Measurements from ENCODE around the gene INHBB.
"Not testable (repeated sequence)": the region's sequence is repeated elsewhere in the genome, so short reads cannot be mapped to it uniquely, and the experiment has no call there.

Gene INHBB

DNA sequence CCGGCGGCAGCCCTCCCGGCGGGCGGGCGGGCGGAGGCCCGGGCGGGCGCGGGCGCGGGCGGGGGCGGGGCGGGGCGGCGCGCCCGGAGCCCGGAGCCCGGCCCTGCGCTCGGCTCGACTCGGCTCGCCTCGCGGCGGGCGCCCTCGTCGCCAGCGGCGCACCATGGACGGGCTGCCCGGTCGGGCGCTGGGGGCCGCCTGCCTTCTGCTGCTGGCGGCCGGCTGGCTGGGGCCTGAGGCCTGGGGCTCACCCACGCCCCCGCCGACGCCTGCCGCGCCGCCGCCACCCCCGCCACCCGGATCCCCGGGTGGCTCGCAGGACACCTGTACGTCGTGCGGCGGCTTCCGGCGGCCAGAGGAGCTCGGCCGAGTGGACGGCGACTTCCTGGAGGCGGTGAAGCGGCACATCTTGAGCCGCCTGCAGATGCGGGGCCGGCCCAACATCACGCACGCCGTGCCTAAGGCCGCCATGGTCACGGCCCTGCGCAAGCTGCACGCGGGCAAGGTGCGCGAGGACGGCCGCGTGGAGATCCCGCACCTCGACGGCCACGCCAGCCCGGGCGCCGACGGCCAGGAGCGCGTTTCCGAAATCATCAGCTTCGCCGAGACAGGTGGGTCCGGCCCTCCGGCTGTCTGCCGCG lies at the start of gene INHBB:
INHBB (plus strand) TSS at position 111 of the 641 bp plus-strand sequence; CDS start at position 164, 53 bp downstream.
- DNase-seq: no peak

DNA sequence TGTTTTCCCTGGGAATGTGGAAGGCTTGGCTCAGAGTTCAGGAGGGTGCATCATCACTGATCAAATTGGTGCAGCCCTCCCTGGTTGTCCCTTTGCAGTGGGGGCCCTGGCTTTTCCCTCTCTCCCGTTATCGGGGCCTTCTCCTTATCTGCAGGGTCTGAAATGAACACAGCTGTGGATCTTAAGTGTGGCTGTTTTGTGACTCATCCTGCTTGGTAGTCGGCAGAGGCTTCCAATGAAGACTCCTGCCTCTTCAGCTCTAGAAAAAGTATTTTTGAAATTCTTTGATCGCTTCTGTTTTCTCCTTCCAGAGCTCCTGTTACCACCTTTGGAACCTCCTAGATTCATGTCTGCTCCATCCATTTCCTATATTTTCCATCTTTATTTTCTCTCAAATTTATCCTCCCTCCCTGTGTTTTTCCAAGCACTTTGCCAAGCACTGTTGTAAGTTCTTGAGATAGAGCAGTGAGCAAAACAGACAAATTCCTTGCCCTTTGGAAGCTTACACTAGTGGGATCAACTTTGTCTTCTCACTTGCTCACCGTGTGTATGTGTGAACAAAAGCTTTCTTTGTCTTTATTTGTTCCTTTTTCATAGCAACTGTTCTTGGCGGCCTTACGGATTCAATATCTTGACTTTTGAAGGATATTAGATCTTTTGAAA lies 47.6 kb upstream of the INHBB start:
- DNase-seq: no peak

DNA sequence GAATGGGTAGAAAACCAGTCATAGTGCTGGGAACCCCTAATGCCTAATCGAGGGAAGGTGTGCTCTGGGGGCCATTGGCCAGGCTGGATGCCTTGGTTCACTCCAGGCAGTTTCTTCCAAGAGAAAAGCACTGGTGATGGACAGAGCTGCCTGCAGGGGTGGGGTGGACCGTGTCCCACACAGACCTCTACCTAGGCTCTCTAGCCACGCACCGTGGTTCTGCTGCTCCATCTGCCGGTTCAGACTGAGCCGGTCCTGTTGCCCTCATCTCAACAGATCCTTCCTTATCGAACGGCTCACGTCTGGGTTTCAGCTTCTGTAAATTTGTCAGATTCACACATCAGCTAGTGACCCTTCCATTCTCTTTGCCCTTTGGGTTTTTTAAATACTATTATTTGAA lies 46.9 kb upstream of the INHBB start:
- DNase-seq: no peak

DNA sequence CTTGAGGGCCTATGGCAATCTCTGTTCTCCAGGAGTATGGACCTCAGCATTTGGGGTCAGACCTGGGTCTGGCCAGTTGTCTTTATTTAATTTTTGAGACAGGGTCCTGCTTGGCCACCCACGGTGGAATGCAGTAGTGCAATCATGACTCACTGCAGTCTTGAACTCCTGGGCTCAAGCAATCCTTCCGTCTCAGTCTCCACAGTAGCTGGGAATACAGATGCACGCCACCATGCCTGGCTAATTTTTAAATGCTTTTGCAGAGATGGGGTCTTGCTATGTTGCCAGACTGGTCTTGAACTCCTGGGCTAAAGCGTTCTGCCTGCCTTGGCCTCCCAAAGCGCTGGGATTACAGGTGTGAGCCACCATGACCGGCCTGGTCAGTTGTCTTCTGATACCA lies 46.4 kb upstream of the INHBB start:
- DNase-seq: no peak

DNA sequence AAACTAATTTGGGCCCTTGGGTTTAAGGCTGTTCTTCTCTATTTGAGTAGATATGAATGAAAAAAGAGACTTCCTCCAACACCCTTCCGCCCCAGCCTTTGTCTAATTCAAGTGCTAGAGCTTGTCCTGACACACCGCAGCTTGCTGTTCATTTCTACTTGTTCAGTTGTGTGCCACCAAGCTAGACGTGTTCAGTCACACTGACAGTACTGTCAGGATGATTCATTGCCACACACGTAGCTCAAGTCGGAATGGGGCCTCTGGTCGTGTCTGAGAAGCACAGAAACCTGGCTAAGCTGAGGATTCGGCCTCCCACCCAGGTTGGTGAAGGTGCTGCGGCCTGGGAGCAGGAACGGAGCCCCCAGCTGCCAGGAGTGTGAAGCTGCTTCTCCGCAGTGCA lies 45.6 kb upstream of the INHBB start:
- no peak for DNase-seq

DNA sequence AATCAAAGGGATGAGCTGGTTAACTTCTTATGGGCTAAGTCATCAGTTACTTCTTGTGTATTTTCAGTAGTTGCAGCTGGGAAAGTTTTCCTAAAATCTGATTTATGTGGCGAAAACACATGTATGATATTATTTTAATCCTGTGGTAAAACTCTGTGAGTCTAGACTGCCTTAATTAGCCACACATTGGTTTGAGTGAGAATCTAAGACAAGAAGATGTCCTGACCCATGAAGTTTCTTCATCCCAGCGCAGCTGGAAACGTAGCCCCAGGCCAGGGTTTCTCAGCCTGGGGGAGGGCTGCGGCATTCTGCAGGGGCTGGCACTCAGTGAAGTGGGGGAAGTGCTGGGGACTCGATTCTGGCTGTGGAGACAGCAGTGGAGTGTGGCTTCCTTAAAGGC lies 44.7 kb upstream of the INHBB start:
- no peak for DNase-seq

DNA sequence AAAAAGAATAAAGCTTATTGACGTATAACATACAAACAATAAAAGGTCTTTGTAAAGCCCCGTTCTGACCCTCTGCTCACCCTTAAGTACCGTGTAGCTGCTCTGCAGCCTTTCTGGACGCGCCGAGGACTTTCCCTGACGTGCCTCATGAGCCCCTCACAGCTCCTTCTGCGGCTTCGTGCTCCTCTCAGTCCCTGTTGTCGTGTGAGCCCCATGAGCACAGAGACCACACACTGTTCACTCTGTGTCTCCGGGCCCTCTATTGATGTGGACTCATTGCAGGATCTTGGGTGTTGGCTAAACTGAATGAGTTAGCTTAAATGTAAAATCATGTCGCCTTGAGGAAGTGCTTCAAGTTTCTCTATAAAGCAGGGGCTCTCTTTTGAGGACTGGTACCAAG lies 43.6 kb upstream of the INHBB start:
- DNase-seq: no peak

DNA sequence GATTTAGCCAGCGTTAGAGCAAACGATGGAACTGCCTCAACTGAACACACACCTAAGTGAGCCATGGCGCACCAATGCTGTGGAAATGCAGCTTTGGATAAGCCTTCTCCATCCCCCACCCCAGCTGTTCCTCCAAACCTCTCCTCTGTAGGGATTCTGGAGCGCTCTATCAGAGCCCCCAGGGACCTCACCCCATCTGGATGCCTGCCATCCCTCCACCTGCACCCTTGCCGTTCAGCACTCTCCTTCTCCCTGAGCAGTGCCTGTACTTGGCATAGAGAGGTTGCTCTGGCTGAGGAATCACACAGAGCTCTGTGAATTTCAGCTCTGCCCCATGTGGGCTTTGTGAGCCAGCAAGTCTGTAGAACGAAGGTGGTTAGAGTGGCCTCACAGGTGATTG lies 42.8 kb upstream of the INHBB start:
- peak; percentile 92 for DNase-seq

DNA sequence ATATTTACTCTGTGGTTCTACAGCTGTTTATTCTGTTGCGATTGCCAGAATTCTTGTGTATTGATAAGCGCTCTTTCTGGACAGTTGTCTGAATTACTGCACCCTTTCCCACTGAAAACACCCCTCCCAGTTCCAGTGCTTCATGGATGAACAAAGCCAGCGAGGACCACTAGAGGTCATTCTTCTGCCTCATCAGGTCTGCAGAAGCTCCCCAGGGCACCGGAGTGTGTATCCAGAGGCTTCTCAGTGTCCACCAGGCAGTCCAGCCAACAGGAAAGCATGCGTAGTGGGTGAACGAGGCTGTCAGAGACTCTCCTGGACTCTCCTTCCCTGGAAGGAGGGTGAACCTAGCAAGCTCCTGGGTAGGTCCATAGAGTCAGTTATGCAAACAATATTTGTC lies 40.6 kb upstream of the INHBB start:
- DNase-seq: peak; percentile 5

DNA sequence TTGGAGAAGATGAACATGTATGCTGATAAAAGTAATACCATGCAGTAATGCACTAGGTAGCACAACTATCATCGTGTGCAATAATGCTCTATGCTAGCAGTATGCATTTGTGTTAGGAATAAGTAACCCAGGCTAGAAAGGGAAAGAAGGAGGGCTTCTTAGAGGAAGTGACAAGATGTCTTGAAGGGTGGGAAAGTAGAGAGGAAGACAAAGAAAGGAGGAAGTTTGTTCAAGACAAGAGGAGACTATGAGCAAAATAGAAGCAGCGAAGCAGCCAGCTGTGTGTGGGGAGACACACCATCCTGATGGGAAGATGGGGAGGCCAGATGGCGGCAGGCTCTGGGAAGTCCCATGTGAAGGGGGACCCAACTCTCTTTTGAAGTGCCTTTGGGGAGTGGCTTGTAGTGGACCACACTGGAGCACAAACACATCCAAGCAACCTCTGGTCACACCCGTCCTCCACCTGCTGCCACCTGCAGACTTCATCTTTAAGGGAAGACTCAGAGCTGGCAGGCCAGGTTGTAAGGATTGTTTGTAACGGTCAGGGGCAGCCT lies 39.9 kb upstream of the INHBB start:
- no peak for DNase-seq

DNA sequence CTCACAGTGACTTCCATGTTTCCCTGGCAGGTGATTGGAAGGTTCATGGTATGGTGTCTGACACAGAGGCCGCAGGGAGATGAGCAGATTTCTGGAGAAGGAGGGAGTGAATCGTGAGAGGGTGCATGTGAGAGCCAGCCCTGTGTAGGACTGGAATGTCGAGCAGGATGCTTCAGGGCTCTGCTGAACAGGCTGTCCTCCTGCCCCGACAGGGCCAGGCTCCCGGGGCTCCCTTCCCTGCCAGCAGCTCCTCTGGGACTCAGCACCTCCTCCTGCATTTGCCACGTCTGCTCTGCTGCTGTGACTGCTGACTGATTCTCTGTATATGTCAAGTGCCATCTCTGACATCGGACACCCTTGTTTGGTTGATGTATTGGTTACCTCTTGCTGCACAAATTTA lies 38.5 kb upstream of the INHBB start:
- peak; percentile 84 for DNase-seq

DNA sequence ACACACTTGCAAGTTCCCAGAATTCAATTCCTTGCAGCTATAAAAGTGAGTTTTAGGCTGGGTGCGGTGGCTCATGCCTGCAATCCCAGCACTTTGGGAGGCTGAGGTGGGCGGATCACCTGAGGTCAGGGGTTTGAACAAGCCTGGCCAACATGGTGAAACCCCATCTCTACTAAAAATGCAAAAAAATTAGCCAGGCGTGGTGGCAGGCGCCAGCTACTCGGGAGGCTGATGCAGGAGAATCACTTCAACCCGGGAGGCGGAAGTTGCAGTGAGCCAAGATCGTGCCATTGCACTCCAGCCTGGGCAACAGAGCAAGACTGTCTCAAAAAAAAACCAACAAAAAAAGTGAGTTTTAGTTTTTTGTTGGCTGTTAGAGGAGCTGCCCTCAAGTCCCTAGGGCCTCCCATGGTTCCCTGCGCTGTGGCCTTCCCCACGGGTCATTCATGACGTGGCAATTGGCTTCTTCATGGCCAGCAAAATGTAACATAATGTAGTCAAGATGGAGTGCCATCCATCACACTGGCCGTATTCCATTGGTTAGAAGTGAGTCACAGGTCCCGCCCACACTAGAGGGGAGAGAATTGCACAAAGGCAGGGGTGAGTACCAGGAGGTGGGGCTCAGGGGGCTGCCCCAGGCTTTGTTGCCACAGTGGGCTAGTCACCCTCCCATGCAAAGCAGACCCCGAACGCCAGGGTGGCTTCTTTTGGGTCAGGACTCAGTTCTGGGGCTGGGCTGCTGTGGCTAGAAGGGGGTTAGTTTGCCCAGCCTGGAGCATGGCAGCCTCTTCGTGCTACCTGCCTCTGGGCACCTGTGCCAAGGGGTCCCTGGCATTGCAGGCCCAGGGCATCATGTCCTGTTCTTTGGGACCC lies 37.7 kb upstream of the INHBB start:
- no peak for DNase-seq

DNA sequence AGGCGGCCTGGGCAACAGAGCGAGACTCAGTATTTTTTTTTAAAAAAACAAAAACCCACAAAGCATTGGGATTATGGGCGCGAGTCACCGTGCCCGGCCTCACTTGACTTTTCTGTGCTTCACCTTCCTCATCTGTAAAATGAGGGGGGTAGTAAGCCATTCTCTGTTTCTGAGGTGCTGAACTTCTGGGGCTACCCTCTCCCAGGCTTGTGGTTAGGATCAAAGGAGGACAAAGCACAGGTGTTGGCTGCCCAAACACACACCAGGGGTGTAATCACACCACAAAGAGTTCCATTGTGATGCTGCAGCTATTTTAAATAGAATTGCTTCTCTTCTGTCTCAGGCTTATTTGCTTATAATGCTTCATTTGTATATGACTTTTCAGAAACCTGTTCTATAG lies 35.8 kb upstream of the INHBB start:
- DNase-seq: no peak

DNA sequence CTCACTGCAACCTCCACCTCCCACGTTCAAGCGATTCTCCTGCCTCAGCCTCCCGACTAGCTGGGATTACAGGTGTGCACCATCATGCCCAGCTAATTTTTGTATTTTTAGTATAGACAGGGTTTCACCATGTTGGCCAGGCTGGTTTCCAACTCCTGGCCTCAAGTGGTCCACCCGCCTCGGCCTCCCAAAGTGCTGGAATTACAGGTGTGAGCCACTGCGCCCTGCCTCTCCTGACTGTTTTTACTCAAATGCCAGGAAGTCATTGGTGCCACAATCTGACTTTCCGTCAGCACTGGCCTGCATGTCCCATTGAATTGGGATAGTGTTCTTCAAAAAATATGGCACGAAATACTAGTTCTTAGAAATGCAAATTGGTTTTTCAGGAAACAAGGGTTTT lies 35.1 kb upstream of the INHBB start:
- DNase-seq: not testable (repeated sequence)

DNA sequence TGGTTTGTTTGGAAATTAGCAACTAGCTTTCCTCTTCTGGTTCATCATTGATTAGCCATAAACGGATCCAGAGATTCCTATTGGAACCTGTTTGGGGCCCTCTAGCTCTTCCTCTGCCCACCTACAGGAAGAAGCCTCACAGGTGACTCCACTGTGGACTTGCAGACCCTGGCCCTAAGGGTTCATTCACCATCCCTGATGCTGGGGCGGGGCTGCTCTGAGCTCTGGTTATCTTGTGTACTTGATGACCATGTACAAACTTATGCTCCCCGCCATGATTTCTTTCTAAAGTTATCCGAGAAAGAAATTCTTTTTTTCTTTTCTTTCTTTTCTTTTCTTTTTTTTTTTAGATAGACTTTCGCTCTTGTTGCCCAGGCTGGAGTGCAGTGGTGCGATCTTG lies 33.9 kb upstream of the INHBB start:
- no peak for DNase-seq

DNA sequence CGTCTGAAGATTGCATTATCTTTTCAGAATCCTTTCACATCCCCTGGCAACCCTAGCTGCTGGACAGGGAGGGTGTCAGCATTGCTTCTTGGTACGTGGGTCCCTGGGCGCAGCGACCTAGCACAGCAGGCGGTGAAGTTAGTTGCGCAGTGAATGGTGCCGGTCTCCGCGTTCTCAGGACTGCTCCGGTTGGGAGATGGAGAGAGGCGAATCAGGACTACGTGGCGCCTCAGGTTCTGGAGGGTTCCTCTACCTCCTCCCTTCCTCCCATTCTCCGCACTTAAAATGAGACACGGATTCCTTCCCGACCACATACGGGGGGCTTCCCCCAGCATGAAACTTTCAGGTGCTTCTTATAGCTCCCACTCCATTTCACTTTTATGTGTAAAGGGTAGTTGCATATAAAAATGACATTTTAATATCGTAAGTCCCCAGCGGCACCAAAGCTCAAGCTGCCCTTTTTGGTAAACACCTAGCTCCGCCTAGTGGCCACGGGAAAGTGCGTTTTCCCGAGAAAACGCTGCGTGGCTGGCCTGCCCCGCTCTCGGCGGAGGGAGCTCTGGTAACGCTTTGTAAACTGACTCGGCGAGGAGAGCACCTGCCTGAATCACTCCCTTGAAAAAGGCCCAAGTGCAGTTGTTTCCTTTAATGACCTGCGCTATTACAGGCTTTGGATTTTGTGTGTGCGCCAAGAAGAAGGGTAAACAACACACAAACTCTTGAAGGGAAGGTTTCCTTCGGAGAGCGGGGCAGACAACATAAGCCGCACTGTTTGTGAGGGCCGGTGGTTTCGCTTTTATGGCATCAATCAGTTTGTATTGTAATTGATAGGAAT lies 32.9 kb upstream of the INHBB start:
- DNase-seq: peak; percentile 83

DNA sequence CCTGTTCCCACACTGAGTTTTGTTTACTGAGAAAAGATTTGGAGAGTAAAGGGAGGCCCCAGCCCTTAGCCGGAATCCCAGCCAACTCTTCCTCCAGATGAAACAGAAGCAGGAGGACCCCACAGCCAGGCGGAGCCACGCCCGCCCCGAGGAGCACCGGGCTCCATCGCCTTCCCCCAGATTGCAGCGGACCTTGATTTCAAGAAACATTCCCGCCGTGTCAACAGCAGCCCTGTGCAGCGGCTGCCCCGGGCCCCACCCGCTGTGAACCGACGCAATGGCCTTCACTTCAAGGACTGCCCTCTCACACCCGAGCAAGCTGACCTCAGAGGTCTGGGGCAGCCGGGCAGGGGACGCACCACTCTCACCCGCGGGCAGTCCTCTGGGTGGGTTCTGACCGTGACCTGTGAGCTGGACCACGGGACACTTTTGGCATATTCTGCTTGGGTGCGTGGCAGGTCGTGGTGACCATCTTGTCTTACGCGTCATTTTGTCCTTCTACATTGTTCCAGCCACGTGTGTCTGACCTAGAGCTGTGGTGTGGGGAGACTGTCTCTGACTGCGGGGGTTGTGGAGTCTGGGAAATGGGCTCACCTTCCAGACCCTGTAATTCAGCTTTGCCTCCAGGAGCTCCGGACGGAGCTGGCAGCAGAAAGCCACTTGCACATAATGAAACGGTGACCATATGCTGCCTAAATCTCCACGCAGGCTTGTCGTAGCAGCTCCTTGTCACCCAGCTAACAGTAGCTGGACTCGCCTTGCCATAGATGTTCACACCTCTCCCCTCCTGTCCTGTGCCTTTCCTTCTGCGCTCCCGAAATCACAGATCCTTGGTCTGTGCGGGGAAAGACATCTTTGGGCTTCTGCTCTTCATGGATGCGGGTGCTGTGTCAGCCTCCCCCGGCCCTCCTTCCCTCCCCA lies 32.0 kb upstream of the INHBB start:
- DNase-seq: no peak

DNA sequence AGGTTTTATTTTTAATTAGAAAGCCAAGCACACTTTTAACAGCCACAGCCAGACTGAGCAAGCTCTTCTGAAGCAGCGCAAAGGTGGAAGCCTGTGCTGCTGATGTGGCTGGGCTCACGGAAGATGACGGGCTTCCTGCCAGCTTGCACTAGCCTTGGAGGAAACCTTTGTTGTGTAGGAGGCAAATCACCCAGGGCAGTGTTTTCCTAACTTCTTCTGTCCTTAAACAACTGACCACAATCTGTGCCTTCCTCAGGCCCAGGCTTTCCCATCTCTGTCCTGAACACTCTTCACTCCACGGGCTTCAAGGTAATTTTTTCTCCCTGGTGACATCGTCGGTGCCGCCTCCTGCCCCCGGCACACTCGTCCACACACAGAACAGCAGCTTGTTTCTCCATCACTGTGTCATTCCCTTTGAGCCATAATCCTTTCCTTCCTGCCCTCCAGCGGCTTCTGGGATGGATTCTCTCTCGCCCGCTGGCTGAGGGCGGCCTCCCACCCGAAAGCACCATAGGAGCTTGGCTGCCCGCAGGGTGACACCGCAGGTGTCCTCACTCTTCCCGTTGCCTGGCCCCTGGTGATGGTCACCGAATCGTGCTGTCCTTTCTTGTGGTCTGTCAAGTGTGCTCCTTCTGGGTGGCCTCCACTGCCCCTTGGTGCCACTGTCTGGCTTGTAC lies 31.1 kb upstream of the INHBB start:
- DNase-seq: no peak

DNA sequence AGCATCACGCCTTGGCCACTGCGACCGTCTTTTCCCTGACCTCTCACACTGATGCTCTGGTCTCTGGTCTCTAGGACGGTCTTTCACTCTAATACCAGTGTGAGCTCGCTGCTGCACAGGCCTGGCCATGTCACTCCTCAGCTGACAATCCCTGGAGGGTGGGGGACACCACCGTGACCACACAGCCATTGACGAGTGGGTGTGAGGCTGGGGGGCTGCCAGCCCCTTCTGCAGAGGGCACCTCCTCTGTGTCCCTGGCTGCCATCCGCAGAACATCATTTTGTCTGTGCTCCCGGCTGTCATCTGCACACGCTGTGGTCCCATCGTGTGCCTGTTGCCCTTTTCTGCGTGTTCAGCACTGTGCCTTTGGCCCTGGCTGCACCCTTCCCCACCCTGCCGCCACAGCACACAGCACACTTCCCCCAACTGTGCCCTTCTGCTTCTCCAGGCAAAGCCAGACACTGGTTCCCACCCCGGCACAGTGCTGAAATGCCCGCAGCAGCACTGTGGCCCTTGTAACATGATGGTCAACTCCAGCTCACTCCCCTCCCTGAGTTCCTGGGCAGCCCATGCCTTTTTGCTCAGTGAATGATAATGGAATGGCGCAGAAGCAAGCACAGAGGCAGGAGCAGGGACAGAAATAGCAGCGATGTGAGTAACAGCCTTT lies 30.4 kb upstream of the INHBB start:
- DNase-seq: no peak

DNA sequence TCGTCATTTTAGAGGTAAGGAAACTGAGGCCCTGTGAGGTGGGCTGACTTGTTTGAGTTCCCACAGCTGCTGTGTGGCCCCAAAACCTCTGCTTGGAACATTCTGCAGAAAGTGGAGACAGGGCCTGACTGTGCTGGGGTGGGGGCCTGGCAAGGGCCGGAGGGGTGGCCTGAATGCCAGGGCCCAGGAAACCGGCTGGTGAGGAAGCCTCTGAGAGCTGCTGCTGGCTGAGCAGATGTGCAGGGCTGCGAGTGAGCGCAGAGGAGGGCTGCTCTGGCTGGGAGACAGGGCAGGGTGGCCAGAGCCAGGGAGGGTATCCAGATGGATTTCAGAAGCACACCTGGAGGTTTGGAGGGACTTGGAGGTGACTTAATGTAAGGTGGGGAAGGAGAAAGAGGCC lies 29.9 kb upstream of the INHBB start:
- DNase-seq: peak; percentile 5
